ENCODE measurements around the gene NGEF. TPM values are rescaled to one million over a fixed set of nuclear protein-coding genes. Genes with fewer than 3 reads are reported as not detected.

NGEF gene
- total RNA-seq, 1 donor from 2014 or later = 0.16 TPM

GRCh38 chr2:232941912-232942594 lies 71.0 kb downstream of the NGEF start:
- H3K27me3 ChIP-seq (ENCODE audit: insufficient read depth, low read length) = peaks cover 6% of the 10 kb centered on the region
- no peaks in the 10 kb centered on the region for H3K9me3 ChIP-seq (ENCODE audit: insufficient read depth, low read depth, low read length)
- H3K4me3 ChIP-seq (ENCODE audit: insufficient read depth, low read depth, low read length) = no peak overlapping the region
- H3K4me2 ChIP-seq (ENCODE audit: low read length) = no peak overlapping the region
- Mint-ChIP-seq H3K4me1 (ENCODE audit: low read depth, unreplicated experiment) (peaks cover 6% of the 10 kb centered on the region), H3K27ac (ENCODE audit: unreplicated experiment) (no peak overlapping the region), H3K27me3 (ENCODE audit: low read depth, unreplicated experiment) (peaks cover 6% of the 10 kb centered on the region), H3K36me3 (ENCODE audit: low read depth, unreplicated experiment) (no peaks in the 10 kb centered on the region), H3K4me3 (ENCODE audit: unreplicated experiment) (no peak overlapping the region), H3K9me3 (ENCODE audit: unreplicated experiment) (no peaks in the 10 kb centered on the region)
- no peak overlapping the region for H3K27ac ChIP-seq (ENCODE audit: low read depth, low read length)
- TF ChIP-seq, protein P1, sequence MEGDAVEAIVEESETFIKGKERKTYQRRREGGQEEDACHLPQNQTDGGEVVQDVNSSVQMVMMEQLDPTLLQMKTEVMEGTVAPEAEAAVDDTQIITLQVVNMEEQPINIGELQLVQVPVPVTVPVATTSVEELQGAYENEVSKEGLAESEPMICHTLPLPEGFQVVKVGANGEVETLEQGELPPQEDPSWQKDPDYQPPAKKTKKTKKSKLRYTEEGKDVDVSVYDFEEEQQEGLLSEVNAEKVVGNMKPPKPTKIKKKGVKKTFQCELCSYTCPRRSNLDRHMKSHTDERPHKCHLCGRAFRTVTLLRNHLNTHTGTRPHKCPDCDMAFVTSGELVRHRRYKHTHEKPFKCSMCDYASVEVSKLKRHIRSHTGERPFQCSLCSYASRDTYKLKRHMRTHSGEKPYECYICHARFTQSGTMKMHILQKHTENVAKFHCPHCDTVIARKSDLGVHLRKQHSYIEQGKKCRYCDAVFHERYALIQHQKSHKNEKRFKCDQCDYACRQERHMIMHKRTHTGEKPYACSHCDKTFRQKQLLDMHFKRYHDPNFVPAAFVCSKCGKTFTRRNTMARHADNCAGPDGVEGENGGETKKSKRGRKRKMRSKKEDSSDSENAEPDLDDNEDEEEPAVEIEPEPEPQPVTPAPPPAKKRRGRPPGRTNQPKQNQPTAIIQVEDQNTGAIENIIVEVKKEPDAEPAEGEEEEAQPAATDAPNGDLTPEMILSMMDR (IDR thresholded peaks at IDR 0.05; ENCODE audit: insufficient read depth, low read depth, low read length) = no peak
- no peak for TF ChIP-seq EZH2 (IDR thresholded peaks at IDR 0.05; ENCODE audit: insufficient read depth, low read length)
- no peaks in the 10 kb centered on the region for H4K20me1 ChIP-seq (ENCODE audit: insufficient read depth, low read length)
- H3K36me3 ChIP-seq (ENCODE audit: insufficient read depth, low read length) = no peaks in the 10 kb centered on the region
- FAIRE-seq (no peak), DNase-seq (ENCODE audit: low read depth) (no peak)
- no peak overlapping the region for H3K9ac ChIP-seq (ENCODE audit: low read length)
- no peaks in the 10 kb centered on the region for H3K79me2 ChIP-seq (ENCODE audit: insufficient read depth, low read length)
- H2AFZ ChIP-seq (ENCODE audit: low read depth, low read length) = no peak overlapping the region
- no peaks in the 10 kb centered on the region for H3K4me1 ChIP-seq (ENCODE audit: insufficient read depth, low read length)

- Histone ChIP-seq H3K4me1 (ENCODE audit: insufficient read depth, low read length) (no peaks in the 10 kb centered on the region), H3K4me2 (ENCODE audit: low read length) (no peak overlapping the region), H3K4me3 (ENCODE audit: insufficient read depth, low read depth, low read length) (no peak overlapping the region), H3K27ac (ENCODE audit: low read depth, low read length) (no peak overlapping the region), H2AFZ (ENCODE audit: low read depth, low read length) (no peak overlapping the region), H3K36me3 (ENCODE audit: insufficient read depth, low read length) (no peaks in the 10 kb centered on the region), H3K9me3 (ENCODE audit: insufficient read depth, low read depth, low read length) (no peaks in the 10 kb centered on the region), H3K9ac (ENCODE audit: low read length) (no peak overlapping the region), H3K27me3 (ENCODE audit: insufficient read depth, low read length) (peaks cover 6% of the 10 kb centered on the region), H4K20me1 (ENCODE audit: insufficient read depth, low read length) (no peaks in the 10 kb centered on the region), H3K79me2 (ENCODE audit: insufficient read depth, low read length) (no peaks in the 10 kb centered on the region)
- Mint-ChIP-seq H3K27ac (ENCODE audit: unreplicated experiment) (no peak overlapping the region), H3K4me1 (ENCODE audit: low read depth, unreplicated experiment) (peaks cover 6% of the 10 kb centered on the region), H3K9me3 (ENCODE audit: unreplicated experiment) (peaks cover under 1% of the 10 kb centered on the region), H3K36me3 (ENCODE audit: low read depth, unreplicated experiment) (no peaks in the 10 kb centered on the region), H3K4me3 (ENCODE audit: unreplicated experiment) (no peak overlapping the region), H3K27me3 (ENCODE audit: low read depth, unreplicated experiment) (peaks cover 6% of the 10 kb centered on the region)
- no peak for FAIRE-seq
- DNase-seq (ENCODE audit: low read depth) = no peak
- TF ChIP-seq, protein P1 (IDR thresholded peaks at IDR 0.05; ENCODE audit: insufficient read depth, low read depth, low read length) = no peak
- no peak for TF ChIP-seq EZH2 (IDR thresholded peaks at IDR 0.05; ENCODE audit: insufficient read depth, low read length)
Measured at GRCh38 chr2:232941400-232941799, 71.7 kb downstream of the NGEF start.

GRCh38 chr2:232940724-232941123 lies 72.3 kb downstream of the NGEF start:
- Histone ChIP-seq H3K27me3 (ENCODE audit: insufficient read depth, low read length) (peaks cover 6% of the 10 kb centered on the region), H3K36me3 (ENCODE audit: insufficient read depth, low read length) (no peaks in the 10 kb centered on the region), H3K4me2 (ENCODE audit: low read length) (no peak overlapping the region), H3K9ac (ENCODE audit: low read length) (no peak overlapping the region), H3K4me1 (ENCODE audit: insufficient read depth, low read length) (no peaks in the 10 kb centered on the region), H2AFZ (ENCODE audit: low read depth, low read length) (no peak overlapping the region), H3K9me3 (ENCODE audit: insufficient read depth, low read depth, low read length) (no peaks in the 10 kb centered on the region), H3K27ac (ENCODE audit: low read depth, low read length) (no peak overlapping the region), H3K4me3 (ENCODE audit: insufficient read depth, low read depth, low read length) (no peak overlapping the region), H3K79me2 (ENCODE audit: insufficient read depth, low read length) (no peaks in the 10 kb centered on the region), H4K20me1 (ENCODE audit: insufficient read depth, low read length) (no peaks in the 10 kb centered on the region)
- Mint-ChIP-seq H3K4me3 (ENCODE audit: unreplicated experiment) (no peak overlapping the region), H3K4me1 (ENCODE audit: low read depth, unreplicated experiment) (peaks cover 6% of the 10 kb centered on the region), H3K9me3 (ENCODE audit: unreplicated experiment) (peaks cover 2% of the 10 kb centered on the region), H3K27me3 (ENCODE audit: low read depth, unreplicated experiment) (peaks cover 6% of the 10 kb centered on the region), H3K36me3 (ENCODE audit: low read depth, unreplicated experiment) (no peaks in the 10 kb centered on the region), H3K27ac (ENCODE audit: unreplicated experiment) (no peak overlapping the region)
- no peak for DNase-seq (ENCODE audit: low read depth)
- FAIRE-seq = no peak
- TF ChIP-seq EZH2 (IDR thresholded peaks at IDR 0.05; ENCODE audit: insufficient read depth, low read length) = no peak
- TF ChIP-seq, protein P1 (IDR thresholded peaks at IDR 0.05; ENCODE audit: insufficient read depth, low read depth, low read length) = no peak
